Femur (tissue), 1 donor: ENCODE measurements around the gene C21orf58.

Source experiments
- DNase-seq: peaks from one replicate; pipeline ENCODE4 v3.0.0-alpha.2; 2017

C21orf58 gene

DNA sequence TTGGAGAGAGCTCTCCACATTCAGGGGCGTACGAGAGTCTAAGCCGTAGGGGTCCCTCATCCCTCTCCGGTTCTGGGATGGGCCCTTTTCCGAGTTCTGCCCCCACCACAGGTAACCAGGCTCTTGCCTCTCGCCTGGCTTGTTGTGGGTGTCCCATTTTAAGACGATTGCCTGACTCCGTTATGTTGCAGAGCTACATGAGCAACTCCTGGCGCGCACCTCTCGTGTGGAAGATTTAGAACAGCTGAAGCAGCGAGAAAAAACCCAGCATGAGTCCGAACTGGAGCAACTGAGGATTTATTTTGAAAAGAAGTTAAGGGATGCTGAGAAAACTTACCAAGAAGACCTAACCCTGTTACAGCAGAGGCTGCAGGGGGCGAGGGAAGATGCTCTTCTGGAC lies 29.2 kb upstream of the C21orf58 start:
- DNase-seq, result no peak

DNA sequence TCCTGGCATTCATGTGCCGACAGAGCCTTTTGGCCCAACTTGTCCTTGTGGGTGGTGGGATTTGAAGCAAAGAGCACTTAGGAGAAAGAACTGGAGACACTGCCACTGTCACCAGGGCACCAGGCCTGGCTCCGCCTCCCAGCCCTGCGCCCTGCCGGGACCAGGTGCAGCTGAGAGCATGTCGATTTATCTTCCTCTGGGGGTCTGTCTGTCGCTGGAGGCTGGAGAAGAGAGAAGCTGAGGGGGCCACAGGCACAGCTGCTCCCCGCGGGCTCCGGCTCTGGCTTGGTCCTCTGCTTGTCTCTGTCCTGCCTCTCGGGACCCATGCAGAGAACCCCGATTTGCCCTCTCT lies 28.5 kb upstream of the C21orf58 start:
- no peak for DNase-seq

DNA sequence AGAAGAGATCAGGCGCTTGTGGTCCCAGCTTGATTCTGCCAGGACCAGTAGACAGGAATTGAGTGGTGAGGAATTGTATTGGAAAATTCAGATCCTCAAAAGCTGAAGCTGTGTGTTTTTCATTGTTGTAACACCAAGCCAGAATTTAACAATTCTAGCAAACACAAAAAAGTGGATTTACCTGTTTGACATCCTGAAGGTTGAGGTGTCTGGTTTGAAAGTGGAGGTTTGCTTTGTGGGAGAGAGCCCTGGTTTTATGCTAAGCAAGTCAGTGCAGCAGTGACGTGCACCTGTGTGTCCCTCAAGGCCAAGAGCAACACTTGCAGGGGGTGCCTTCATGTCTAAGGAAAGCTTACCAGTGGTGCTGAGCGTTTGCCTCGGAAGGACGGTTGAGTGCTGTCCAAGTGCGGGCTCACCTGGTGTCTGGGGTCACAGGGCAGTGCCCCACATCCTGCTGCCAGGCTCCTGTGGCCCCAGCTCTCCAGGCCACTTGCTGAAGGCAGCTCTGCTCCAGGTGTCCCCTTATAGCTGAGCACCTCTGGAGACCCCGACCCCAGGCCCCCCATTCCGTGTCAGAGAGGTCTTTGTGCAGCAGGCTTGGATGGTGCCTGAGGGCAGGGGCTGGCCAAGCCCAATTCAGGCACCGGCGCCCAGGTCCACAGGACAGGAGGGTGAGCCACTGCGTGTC lies 27.9 kb upstream of the C21orf58 start:
- DNase-seq, result no peak

DNA sequence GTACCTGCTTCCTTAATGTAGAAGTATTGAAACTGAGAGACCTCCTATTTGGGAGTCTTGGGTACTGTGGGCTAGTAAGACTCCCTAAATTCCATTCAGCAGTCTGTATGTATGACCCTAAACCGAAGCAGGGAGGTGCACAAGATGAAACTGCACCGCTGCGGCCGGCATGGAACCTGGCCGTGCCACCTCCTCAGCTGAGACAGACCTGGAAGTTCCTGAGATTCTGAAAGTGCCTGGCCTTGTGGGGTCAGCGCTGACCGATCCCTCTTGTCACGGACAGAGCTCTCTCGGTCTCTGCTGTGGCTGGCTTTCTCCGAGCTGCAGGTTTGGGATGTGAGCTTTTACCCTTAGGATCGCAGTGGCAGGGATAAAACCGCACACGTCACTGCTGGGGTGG lies 27.3 kb upstream of the C21orf58 start:
- DNase-seq, result no peak

DNA sequence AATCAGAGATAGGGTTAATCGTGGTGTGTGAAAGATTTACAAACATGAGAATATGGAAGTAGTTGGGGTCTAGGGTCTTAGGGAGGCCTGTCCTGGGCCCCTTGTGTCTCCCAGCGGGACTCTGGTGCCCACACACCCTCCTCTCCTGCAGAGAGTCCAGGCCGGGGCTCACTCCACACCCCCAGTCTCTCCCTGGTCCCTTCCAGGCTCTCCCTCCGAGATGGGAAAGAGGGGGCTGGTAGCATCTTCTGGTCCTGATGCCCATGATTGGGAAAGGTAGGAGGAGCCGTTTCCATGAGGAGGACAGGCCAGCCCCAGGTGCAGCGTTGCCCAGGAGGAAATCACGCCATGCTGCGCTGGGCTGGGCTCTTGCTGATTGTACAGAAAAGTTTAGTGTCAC lies 26.9 kb upstream of the C21orf58 start:
- no peak for DNase-seq

DNA sequence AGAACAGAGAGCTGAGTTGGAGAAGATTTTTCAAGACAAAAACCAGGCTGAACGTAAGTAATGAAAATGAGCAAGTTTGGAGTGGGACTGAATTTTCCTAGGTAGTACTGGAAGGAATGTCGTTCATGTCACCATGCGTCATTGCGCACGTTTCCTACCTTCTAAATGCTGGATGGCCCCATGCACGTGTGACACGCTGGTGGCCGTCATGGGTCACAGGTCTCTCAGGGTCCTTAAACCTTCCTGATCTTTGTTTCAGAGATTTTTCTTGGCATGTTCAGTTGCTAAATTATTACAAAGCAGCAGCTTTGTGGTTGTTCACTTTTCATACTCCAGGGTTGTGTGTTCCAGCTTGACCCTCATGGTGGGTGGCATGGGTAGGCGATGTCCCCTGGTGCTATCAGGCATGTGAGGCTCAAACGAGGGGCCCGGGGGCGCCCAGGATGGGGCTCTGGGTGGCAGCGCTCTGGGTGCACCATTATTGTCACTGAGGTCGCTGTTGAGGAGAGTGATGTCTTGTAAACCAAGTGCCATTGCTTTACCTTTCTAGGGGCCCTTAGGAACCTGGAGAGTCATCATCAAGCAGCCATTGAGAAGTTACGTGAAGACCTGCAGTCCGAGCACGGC lies 25.6 kb upstream of the C21orf58 start:
- DNase-seq, result no peak

DNA sequence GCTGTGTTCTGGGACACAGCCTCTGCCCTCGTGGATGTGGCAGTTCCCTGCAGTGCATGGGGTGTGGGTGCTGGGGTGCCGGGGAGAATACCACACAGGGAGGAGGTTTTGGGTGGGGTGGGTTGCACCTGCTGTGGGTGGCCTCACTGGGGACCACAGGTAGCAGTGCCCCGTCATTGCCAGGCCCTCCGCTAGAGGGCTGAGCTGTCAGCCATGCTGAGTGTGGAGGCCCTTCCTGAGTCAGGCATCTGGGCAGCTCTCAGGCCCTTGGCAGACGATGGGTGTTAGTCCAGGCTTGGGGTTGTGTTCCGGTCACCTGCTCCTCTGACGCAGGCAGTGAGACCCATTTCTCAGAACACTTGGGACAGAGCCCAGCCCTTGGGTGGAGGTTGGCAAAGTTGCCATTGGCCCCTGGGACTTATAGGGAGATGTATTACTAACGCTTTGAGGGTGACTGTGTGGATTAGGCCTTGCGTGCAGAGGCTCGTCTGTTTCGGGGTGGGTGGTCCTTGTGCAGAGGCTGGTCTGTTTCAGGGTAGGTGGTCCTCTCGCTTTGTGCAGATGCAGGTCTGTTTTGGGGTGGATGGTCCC lies 24.2 kb upstream of the C21orf58 start:
- no peak for DNase-seq

DNA sequence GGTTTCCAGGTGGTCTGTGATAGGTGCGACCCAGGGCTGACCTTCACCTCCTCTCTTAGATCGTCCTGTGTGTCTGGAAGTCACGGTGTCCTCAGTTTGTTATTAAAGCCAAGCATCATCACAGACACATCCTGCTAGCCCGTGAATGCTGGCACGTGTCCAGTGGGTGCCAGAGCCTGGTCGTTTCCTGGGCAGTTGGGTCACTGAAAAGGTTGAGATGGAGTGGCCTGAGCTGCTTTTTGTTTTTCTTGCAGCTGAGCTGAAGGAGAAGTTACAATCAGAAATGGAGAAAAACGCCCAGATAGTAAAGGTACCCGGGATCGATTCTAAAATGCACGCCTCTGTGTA lies 23.5 kb upstream of the C21orf58 start:
- no peak for DNase-seq

DNA sequence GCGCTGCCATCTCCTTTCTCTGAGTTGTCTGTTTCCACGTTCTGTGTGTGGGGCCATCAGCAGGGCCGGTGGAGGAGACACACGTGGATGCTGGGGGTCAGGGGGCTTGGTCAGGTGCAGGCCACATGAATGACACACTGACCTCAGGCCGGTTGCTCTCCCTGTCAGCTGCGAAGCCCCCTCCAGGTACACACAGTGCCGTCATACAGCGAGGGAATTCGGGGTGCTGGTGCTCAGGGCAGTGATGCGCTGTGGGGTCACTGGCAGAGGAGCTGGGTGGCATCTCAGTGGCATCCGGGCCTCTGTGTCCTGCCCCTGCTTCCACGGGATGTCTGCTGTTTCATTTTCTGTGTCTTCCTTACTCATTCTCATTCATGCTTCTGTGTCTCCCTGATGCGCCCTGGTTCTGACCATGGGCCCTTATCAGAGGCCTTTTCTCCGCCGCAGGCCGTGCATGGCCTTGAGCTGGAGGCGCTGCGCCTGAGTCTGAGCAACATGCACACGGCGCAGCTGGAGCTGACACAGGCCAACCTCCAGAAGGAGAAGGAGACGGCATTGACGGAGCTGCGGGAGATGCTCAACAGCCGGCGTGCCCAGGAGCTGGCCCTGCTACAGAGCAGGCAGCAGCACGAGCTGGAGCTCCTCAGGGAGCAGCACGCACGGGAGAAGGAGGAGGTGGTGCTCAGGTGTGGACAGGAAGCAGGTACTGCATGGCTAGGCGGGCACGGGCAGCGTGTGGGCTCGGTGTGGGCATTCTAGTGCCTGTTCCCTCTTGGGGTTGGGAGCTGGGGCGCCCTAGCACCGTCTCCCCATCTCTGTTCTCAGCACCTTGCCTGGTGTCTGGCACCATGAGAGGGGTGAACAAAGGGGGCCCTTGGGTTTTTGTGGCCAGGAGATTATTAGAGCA lies 22.9 kb upstream of the C21orf58 start:
- no peak for DNase-seq

DNA sequence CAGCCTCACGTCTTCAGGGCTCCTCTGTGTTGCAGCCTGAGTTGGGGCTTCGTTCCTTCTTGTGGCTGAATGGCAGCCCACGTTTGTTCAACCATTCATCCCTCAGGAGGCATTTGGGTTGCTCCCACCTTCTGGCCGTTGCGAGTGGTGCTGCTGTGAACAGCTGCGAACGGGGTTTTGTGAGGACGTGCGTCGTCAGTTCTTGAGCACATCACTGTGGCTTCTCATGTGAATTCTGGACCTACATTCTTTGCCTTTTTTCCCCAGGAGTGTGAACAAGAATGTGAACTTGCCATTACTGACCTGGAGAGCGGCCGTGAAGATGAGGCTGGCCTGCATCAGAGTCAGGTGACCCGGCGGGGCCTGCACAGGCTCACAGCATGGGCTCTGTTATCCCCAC lies 22.2 kb upstream of the C21orf58 start:
- DNase-seq, result no peak

DNA sequence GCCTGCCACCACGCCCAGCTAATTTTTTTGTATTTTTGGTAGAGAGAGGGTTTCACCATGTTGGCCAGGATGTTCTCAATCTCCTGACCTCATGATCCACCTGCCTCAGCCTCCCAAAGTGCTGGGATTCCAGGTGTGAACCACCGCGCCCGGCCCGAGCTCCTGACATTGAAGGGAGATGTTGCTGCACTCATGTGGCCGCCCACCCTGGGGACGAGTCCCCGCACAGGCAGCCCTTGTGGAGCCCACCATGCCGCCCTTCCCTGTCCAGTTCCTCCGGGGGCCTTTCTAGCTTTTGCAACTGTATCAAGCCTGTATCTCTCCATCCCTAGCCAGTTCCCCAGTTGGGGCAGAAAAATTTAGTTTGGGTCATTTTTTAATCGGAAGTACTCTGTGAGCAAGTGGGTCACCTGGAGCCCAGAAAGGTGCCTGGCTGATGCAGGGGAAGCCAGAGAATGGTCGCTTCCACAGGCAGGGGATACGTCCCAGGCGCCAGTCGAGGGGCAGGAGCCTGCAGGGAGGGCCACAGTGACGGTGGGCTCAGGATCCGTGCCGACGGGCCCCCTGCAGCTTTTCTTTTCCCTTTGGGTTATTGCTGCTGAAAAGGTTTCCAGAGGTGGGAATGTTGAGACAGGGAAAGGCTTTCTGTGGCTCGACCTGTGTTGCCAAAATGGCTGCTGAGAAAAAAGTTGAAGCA lies 20.7 kb upstream of the C21orf58 start:
- DNase-seq, result no peak

DNA sequence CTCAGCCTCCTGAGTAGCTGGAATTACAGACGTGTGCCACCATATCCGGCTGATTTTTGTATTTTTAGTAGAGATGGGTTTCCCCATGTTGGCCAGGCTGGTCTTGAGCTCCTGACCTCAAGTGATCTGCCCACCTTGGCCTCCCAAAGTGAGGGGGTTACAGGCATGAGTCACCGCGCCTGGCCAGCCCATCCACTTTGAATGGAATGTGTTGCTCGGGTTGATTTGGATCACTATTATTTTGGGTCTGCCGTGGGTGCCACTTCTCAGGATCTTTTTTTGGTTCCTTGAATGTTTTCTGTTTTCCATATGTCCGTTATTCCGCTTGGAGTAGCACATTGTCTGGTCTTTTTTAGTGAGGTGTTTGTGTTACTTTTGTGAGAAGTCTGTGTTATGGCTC lies 17.3 kb upstream of the C21orf58 start:
- DNase-seq, result no peak

DNA sequence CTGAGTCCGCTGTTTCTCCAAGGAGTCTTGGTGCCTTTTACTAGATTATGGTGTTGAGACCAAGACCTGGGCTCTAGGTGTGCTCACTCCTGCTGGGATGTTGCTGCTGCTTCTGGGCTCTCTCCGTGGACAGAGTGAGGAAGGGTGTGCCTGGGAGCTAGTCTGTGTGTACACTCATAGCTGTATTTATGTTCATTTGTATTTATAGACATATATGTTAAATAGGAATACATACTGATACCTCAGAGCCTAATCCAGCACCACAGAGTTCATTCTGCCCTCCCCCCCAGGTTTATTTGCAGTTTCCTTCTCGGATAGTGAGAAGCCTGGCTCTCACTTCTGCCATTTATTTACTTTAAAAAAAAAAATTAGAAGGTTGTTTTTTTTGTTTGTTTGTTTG lies 12.9 kb upstream of the C21orf58 start:
- no peak for DNase-seq

DNA sequence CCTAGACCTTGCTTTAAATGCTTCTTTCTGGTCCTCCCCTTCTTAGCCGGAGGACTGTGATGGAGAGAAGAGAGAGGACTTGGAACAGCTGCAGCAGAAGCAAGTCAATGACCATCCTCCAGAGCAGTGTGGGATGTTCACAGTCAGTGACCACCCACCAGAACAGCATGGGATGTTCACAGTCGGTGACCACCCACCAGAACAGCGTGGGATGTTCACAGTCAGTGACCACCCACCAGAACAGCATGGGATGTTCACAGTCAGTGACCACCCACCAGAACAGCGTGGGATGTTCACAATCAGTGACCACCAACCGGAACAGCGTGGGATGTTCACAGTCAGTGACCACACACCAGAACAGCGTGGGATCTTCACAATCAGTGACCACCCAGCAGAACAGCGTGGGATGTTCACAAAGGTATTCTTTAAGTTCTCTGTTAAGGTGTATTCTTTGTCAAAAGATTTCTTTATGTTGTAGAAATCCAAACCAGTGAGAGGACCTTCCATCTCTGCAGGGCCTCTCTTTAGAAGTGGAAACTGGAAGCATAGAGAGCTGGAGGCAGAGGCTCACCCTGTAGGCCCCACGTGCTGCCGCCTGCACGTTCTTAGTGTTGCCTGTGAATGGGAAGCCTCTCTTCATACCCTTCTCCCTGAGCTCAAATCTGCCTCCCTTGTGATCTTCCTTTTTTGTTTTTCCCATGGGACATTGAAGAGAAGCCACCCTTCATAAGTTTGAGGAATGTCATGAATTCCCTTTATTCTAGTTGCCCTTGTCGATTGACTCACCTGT lies 10.9 kb upstream of the C21orf58 start:
- no peak for DNase-seq

DNA sequence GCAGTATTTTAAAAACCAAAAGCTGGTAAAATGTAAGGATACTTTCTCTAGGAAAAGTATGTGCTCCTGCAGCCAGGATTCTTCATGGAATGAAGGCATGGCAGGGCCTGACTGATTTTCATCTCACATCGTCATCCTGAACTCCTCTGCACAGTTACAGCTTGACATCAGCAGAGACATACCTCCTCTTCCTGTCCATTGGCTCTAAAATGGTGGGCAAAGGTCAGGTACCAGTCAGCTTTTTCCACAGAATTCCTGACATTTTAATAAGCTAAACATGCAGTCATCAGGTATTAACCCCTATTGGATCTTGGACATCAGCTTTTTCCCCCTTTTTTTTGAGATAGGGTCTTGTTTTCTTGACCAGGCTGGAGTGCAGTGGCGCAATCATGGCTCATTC lies 6.1 kb upstream of the C21orf58 start:
- no peak for DNase-seq

DNA sequence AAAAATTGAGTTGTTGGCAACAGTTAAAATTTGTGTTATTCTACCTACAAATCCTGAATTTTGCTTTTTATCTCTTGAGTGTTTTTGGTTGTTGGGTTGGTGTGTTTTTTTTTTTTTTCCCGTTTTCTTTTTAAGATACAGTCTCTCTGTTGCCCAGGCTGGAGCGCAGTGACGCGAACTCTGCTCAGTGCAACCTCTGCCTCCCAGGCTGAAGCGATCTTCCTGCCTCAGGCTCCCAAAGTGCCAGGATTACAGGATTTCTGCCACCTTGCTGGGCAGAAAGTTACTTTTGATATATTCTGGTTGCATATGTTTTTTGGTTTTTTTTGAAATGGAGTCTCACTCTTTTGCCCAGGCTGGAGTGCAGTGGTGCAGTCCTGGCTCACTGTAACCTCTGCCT lies 4.5 kb upstream of the C21orf58 start:
- DNase-seq, result no peak

DNA sequence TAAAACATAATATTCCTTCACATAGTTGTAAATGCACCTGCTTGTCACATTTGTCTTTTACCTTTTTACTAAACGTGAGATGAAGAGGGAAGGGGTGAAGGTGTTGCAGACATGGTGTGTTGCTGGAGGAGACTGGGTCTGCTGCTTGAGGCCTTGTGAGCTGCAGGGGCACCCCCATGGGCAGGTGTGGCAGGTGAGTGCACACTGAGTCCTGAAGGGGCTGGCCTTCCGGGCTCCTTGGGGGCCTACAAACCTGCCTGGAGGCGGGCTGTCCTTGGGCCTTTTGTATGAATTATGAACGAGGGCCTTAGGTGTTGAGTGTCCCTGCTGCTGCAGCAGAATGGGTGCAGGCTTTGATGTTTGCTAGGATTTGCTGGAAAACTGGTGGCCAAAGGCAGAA lies 4.0 kb upstream of the C21orf58 start:
- no peak for DNase-seq

DNA sequence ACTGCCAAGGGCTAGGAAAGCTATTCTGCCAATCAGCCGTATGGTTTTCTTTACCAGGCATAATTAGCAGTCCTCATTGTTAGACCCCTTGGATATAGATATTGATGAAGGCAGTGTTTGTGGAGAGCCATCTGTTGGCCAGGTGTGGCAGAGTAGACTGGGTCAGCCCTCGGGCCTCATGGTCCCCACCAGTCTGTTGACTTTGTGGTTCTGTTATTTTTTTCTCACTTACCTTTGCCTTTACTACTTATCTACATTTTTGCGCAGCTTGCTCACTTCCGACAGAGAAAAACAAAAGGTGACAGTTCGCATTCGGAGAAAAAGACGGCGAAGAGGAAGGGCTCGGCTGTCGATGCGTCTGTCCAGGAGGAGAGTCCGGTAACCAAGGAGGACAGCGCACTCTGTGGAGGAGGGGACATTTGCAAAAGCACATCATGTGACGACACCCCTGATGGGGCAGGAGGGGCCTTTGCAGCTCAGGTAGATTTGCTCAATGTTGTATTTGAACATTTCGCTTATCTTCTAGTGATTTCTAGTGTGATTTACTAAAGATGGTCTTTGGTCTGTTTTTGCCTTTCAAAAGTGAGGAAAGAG lies 2.5 kb upstream of the C21orf58 start:
- no peak for DNase-seq

DNA sequence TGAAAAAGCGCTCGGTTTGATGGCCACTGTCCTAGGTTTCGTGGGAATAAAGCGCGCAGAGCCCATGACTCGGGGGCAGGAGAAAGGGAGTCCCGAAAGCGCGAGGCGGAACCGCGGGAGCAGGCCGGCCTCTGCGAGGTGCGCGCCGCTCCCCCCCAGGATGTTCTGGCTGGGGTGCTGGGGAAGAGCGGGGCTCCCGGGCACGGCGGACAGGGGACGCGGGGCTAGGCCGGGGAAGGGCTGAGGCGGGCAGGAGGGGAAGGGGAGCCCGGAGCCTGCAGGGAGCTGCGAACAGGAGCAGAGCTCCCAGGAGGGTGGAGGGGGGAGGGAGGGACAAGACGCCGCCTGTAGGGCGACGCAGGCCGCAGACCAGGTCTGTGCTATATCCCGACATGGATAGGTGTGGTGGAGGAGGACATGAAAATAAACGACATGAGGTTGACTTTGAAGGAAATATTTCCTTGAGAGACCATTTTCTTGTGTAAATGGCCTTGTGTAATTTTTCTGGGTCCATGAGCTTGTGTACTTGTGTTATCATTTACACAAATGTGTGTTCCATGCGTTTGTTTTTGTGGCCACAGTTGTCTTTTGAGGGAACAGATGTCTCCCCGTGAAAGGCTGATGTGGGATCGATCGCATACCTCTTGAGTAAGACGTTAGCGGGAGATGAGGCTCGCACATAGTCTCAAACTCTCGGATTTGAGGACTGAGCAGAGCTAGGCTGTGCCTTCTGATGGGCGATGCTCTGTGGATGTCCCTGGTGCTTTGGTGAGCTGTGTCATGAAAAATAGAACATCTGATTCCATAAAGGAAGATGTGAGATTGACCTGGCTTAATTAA lies 1.6 kb upstream of the C21orf58 start:
- peak; percentile 44 for DNase-seq

DNA sequence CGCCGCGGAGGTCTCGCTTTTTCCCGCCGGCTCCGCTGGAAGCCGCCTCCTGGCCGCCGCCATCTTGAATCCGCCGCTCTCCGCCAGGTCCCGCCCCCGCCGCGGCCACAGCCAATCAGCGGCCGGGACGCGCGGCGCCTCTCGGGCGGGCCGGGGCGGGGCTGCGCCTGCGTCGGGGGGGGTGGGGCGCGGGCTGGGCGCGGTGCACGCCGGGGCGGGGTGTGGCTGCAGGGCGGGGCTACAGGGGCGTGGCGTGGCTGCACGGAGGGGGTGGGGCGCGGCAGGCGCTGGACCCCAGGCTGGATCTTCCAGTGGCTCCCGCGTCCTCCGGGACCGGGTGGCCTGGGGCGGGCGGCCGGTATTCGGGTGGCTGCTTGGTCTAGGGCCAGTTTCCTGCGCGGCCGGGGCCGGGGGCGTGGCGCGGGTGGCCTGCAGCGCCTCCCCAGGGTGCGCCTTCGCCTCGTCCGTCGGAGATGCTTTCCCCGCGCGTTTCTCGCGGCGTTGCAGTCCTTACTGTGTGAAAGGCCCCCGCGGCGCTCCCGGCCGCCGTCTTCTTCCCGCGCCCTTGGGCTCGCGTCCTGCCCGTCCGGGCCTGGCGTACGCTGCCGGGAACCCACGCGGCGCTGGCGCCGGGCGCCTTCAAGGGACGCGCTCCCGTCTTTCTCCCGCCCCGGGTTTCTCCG lies 861 bp upstream of the C21orf58 start:
- peak; percentile 95 for DNase-seq
